Spleen (tissue), 11 donors: ENCODE data around the gene FAIM2. TPM values are rescaled to one million over a fixed set of nuclear protein-coding genes. Genes with fewer than 3 reads are reported as not detected.
A peak's percentile ranks its signal among the peaks of the same experiment; 100 is the strongest.

Experiments used
- DNase-seq: peaks from one replicate; pipeline ENCODE4 v3.0.0-alpha.2; 2020
- H3K27ac ChIP-seq, 8 donors: fragments of 200-600 bp; sonication (generic) in 7 of 8; 1 replicate in 4 of 8; 2 replicates in 4 of 8; pipeline versions ENCODE4 v1.5.0 to v1.8.0; 2016 to 2021; ENCODE audit warnings: inconsistent platforms in 4 of 8, mild to moderate bottlenecking in 4 of 8, moderate library complexity in 1 of 8
- H3K27me3 ChIP-seq, 7 donors: fragments of 200-600 bp; sonication (generic) in 6 of 7; replicated peaks in 1 of 7; 1 replicate in 4 of 7; 2 replicates in 3 of 7; pipeline versions ENCODE4 v1.5.0 to v1.8.0; 2016 to 2021; ENCODE audit warnings: inconsistent platforms in 3 of 7, mild to moderate bottlenecking in 1 of 7
- H3K36me3 ChIP-seq, 6 donors: fragments of 200-600 bp; sonication (generic) in 5 of 6; 1 replicate in 4 of 6; 2 replicates in 2 of 6; pipeline versions ENCODE4 v1.5.0 to v1.8.0; 2016 to 2021; ENCODE audit warnings: inconsistent platforms in 2 of 6
- H3K4me1 ChIP-seq, 6 donors: fragments of 200-600 bp; sonication (generic) in 5 of 6; 1 replicate in 3 of 6; 2 replicates in 3 of 6; pipeline versions ENCODE4 v1.5.0 to v1.8.0; 2016 to 2021; ENCODE audit warnings: inconsistent platforms in 3 of 6
- H3K4me3 ChIP-seq, 8 donors: fragments of 200-600 bp; sonication (generic) in 7 of 8; 1 replicate in 4 of 8; 2 replicates in 4 of 8; pipeline versions ENCODE4 v1.5.0 to v1.8.0; 2016 to 2021; ENCODE audit warnings: inconsistent platforms in 4 of 8, mild to moderate bottlenecking in 4 of 8, moderate library complexity in 2 of 8
- H3K9me3 ChIP-seq, 8 donors: fragments of 200-600 bp; sonication (generic) in 7 of 8; 1 replicate in 4 of 8; 2 replicates in 4 of 8; pipeline versions ENCODE4 v1.5.0 to v1.8.0; 2016 to 2021; ENCODE audit warnings: inconsistent platforms in 4 of 8
- POLR2A ChIP-seq, 3 donors: fragments of 450-650 bp; IDR thresholded peaks; one replicate each; pipeline ENCODE4 v1.5.1; 2017; ENCODE audit warnings: antibody characterized with exemption in 3 of 3, mild to moderate bottlenecking in 1 of 3
- POLR2AphosphoS5 ChIP-seq, 3 donors: sonication (generic); formaldehyde crosslinking; IDR thresholded peaks; one replicate each; pipeline ENCODE4 v1.5.1; 2017; ENCODE audit warnings: antibody characterized with exemption in 3 of 3
- WGBS, 5 donors: extraction: QIAGEN DNeasy Blood & Tissue Kit in 3 of 5; methylation state at CpG; one replicate each; pipeline versions ENCODE4 v1.1.5 to v1.1.7; 2013 to 2018; 5-methylcytosine and 5-hydroxymethylcytosine counted together
- intact Hi-C: fragments of 100-400 bp; cut with DNase I; formaldehyde crosslinking; loops from one replicate; pipeline ENCODE4 v1.15.0; 2023; ENCODE audit warnings: low total_unique reads
- polyA plus RNA-seq, 3 donors: library from polyadenylated mRNA; stranded (reverse); fragments of 200-250 nt; gene quantifications; one replicate each; pipeline ENCODE4 v1.2.1, GENCODE V29; 2013
- total RNA-seq, 7 donors: library from RNA; depleted of rRNA in 3 of 7; stranded (reverse); fragments of >200 nt in 3 of 7; fragmentation: NEBNext Ultra II Directional in 4 of 7; extraction: Animal tissue kit (Norgen Biotek cat#: 25700) in 4 of 7; gene quantifications; one replicate each; pipeline versions ENCODE4 v1.1.0 to v1.2.1, GENCODE V29; 2016 to 2021
- TF ChIP-seq, protein P1 (sequence below), 11 experiments: fragments of 200-600 bp in 7 of 11; fragments of 450-650 bp in 4 of 11; sonication (generic) in 4 of 11; IDR thresholded peaks in 8 of 11; conservative IDR thresholded peaks in 3 of 11; 1 replicate in 7 of 11; 2 replicates in 4 of 11; pipeline versions ENCODE4 v1.4.0 to v1.8.0; 2016 to 2021; ENCODE audit warnings: antibody characterized with exemption in 11 of 11, inconsistent platforms in 4 of 11, mild to moderate bottlenecking in 1 of 11
- donor health status: healthy with polysubstance abuse.
- donor health status: DM: no; HTN: no; CAD: no; lungs with moderate emphysema.
- donor health status: DM: no; HTN: no; CAD: no.
- donor health status: Bipolar disorder and iron deficiency.
- donor health status: healthy.
- donor health status: DM: no; HTN: no; CAD: no.
- donor health status: DM: yes; HTN: yes; CAD: no.

FAIM2 gene
- total and polyA plus RNA-seq, 10 donors, result 0.04 to 3.2 (median 0.47) TPM; not detected in 1

DNA sequence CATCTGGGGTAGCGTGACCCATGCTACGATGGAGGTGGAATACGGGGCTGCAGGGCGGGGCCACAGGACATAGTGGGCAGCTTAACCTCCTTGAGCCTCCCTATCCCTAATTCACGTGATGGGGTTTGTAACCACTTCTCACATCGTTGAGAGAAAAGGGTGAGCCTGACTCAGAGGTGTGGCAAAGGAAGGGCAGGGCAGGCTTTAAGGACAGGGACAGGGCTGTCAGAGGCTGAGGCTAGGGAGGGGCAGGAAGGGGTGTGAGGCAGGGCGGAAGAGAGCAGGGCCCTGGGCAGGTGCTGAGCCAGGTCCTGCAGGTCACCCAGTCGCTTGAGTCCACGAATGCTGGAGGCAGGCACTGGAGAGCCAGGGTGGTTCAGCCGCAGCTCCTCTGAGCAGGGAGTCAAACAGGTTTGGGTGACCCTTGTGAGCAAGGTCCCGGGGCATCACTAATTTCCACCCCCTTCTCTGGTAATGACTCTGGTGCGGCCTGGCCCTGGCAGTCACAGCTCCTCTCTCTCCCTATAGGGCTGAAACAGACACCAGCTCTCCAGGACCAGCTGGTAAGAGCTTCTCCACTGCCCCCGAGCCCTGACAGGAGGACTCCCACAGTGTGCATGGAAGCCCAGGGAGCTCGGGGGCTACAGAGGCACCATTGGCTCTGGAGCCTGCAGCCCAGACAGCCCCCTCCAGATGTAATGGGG, 39.4 kb upstream of the FAIM2 start:
- H3K27ac ChIP-seq, result no peak overlapping the region
- TF ChIP-seq POLR2AphosphoS5 (IDR thresholded peaks at IDR 0.05) (no peak), POLR2A (IDR thresholded peaks at IDR 0.05) (no peak)
- TF ChIP-seq, protein P1, sequence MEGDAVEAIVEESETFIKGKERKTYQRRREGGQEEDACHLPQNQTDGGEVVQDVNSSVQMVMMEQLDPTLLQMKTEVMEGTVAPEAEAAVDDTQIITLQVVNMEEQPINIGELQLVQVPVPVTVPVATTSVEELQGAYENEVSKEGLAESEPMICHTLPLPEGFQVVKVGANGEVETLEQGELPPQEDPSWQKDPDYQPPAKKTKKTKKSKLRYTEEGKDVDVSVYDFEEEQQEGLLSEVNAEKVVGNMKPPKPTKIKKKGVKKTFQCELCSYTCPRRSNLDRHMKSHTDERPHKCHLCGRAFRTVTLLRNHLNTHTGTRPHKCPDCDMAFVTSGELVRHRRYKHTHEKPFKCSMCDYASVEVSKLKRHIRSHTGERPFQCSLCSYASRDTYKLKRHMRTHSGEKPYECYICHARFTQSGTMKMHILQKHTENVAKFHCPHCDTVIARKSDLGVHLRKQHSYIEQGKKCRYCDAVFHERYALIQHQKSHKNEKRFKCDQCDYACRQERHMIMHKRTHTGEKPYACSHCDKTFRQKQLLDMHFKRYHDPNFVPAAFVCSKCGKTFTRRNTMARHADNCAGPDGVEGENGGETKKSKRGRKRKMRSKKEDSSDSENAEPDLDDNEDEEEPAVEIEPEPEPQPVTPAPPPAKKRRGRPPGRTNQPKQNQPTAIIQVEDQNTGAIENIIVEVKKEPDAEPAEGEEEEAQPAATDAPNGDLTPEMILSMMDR (IDR thresholded peaks at IDR 0.05 in 8 of 11, conservative IDR thresholded peaks at IDR 0.05 in 3 of 11), result no peak
- H3K36me3 ChIP-seq, result no peaks in the 10 kb centered on the region
- H3K27me3 ChIP-seq, result peaks cover 0 to 2% (median 0%) of the 10 kb centered on the region in 7 donors
- H3K9me3 ChIP-seq, result no peaks in the 10 kb centered on the region
- no peak overlapping the region for H3K4me3 ChIP-seq
- intact Hi-C loops, result no loop called here
- DNase-seq, result peak; percentile 55
- peaks cover 5 to 33% (median 15%) of the 10 kb centered on the region in 6 donors for H3K4me1 ChIP-seq
- WGBS, 5 donors, result 58 to 80% (median 75%) methylated on average over 13 to 14 of the region's 14 CpGs

- WGBS, 5 donors, result 90 to 95% (median 92%) methylated on average over 3 of the region's 3 CpGs
Observed at GRCh38 chr12:49942512-49942893, 38.8 kb upstream of the FAIM2 start.

GRCh38 chr12:49941556-49942511, 38.1 kb upstream of the FAIM2 start:
- DNase-seq, result peak; percentile 60
- Histone ChIP-seq H3K4me3 (no peak overlapping the region), H3K27me3 (peaks cover 0 to 2% (median 0%) of the 10 kb centered on the region in 7 donors), H3K4me1 (peaks cover 5 to 33% (median 15%) of the 10 kb centered on the region in 6 donors), H3K9me3 (no peaks in the 10 kb centered on the region), H3K27ac (no peak overlapping the region), H3K36me3 (no peaks in the 10 kb centered on the region)
- intact Hi-C loops, result no loop called here
- WGBS, 5 donors, result 79 to 89% (median 82%) methylated on average over 13 of the region's 13 CpGs
- TF ChIP-seq POLR2AphosphoS5 (IDR thresholded peaks at IDR 0.05), result no peak
- TF ChIP-seq POLR2A (IDR thresholded peaks at IDR 0.05), result no peak
- TF ChIP-seq, protein P1 (IDR thresholded peaks at IDR 0.05 in 8 of 11, conservative IDR thresholded peaks at IDR 0.05 in 3 of 11), result no peak

More at GRCh38 chr12:49942512-49942893, 38.8 kb upstream of the FAIM2 start:
- H3K4me1 ChIP-seq, result peaks cover 5 to 33% (median 15%) of the 10 kb centered on the region in 6 donors
- no peak for DNase-seq
- peaks cover 0 to 2% (median 0%) of the 10 kb centered on the region in 7 donors for H3K27me3 ChIP-seq
- no peaks in the 10 kb centered on the region for H3K36me3 ChIP-seq
- TF ChIP-seq, protein P1 (IDR thresholded peaks at IDR 0.05 in 8 of 11, conservative IDR thresholded peaks at IDR 0.05 in 3 of 11), result no peak
- no peak for TF ChIP-seq POLR2AphosphoS5 (IDR thresholded peaks at IDR 0.05)
- TF ChIP-seq POLR2A (IDR thresholded peaks at IDR 0.05), result no peak
- H3K9me3 ChIP-seq, result no peaks in the 10 kb centered on the region
- no peak overlapping the region for H3K27ac ChIP-seq
- H3K4me3 ChIP-seq, result no peak overlapping the region
- intact Hi-C loops, result no loop called here
